HG03565 (cell line): Measurements from ENCODE around the gene DUSP28.

Source experiments
- ATAC-seq: cut with Tn5 transposase; IDR thresholded peaks from one replicate; pipeline ENCODE4 v1.9.1; 2021; ENCODE audit warnings: mild to moderate bottlenecking, moderate library complexity; ENCODE audit not compliant: unreplicated experiment

Gene DUSP28

GRCh38 chr2:240571314-240571973, 11.3 kb downstream of the DUSP28 start:
- ATAC-seq: no peak

- ATAC-seq: no peak
These were observed 12.2 kb downstream of the DUSP28 start for GRCh38 chr2:240572141-240573031.

- no peak for ATAC-seq
These were observed 12.9 kb downstream of the DUSP28 start for GRCh38 chr2:240573071-240573515.

GRCh38 chr2:240573516-240574385, 13.6 kb downstream of the DUSP28 start:
- ATAC-seq: no peak

GRCh38 chr2:240574386-240575100, 14.4 kb downstream of the DUSP28 start:
- no peak for ATAC-seq

GRCh38 chr2:240575101-240575965, 15.2 kb downstream of the DUSP28 start:
- no peak for ATAC-seq

GRCh38 chr2:240576036-240576435, 15.9 kb downstream of the DUSP28 start:
- no peak for ATAC-seq

- ATAC-seq: no peak
These were observed 16.5 kb downstream of the DUSP28 start for GRCh38 chr2:240576436-240577205.

GRCh38 chr2:240577281-240578109, 17.3 kb downstream of the DUSP28 start:
- ATAC-seq: no peak

GRCh38 chr2:240578110-240578450, 17.9 kb downstream of the DUSP28 start:
- no peak for ATAC-seq

GRCh38 chr2:240578488-240578887, 18.3 kb downstream of the DUSP28 start:
- ATAC-seq: no peak

GRCh38 chr2:240579071-240579762, 19.1 kb downstream of the DUSP28 start:
- ATAC-seq: no peak

GRCh38 chr2:240579771-240580614, 19.8 kb downstream of the DUSP28 start:
- ATAC-seq: no peak

GRCh38 chr2:240581811-240582210, 21.7 kb downstream of the DUSP28 start:
- ATAC-seq: no peak

- ATAC-seq: no peak
These were observed 22.6 kb downstream of the DUSP28 start for GRCh38 chr2:240582781-240583180.

GRCh38 chr2:240583774-240584173, 23.6 kb downstream of the DUSP28 start:
- ATAC-seq: no peak
